HG02970 (cell line): ENCODE data around the gene ZFTA.
A peak's percentile ranks its signal among the peaks of the same experiment; 100 is the strongest.
"Not testable (repeated sequence)": the region's sequence is repeated elsewhere in the genome, so short reads cannot be mapped to it uniquely, and the experiment has no call there.

Experiments used
- ATAC-seq: cut with Tn5 transposase; IDR thresholded peaks from one replicate; pipeline ENCODE4 v1.9.1; 2021; ENCODE audit warnings: mild to moderate bottlenecking, moderate library complexity, moderate number of reproducible peaks; ENCODE audit not compliant: unreplicated experiment, low FRiP score

ZFTA gene

DNA sequence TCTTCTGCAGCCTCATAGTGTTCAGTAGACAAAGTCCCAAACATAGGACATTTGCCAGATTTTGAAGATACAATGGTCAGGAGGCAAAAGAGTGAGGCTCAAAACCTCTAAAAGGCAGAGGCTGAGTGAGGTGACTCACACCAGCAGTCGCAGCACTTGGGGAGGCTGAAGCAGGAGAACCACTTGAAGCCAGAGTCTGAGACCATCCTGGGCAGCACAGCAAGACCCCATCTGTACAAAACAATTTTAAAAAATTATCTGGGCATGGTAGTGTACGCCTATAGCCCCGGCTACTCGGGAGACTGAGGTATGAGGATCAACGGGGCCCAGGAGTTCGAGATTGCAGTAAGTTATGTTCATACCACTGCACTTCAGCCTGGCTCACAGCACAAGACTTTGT, 14.2 kb upstream of the ZFTA start:
- no peak for ATAC-seq

GRCh38 chr11:63779039-63779438, 10.5 kb upstream of the ZFTA start:
- no peak for ATAC-seq

DNA sequence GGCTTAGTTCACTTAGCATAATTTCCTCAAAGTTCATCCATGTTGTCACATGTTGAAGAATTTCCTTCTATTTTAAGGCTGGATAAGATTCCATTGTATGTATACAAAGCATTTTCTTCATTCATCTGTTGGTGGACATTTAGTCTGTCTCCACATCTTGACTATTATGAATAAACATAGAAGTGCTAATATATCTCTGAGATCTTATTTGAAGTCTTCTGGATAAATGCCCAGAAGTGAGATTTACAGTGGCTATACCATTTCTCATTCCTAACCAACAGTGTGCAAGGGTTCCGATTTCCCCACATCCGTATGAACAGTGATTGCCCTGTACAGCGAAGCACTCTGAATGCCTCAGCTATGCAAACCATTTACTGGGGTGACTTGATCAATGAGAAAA, 6.6 kb upstream of the ZFTA start:
- no peak for ATAC-seq

GRCh38 chr11:63771741-63772318, 3.3 kb upstream of the ZFTA start:
- ATAC-seq: not testable (repeated sequence)

DNA sequence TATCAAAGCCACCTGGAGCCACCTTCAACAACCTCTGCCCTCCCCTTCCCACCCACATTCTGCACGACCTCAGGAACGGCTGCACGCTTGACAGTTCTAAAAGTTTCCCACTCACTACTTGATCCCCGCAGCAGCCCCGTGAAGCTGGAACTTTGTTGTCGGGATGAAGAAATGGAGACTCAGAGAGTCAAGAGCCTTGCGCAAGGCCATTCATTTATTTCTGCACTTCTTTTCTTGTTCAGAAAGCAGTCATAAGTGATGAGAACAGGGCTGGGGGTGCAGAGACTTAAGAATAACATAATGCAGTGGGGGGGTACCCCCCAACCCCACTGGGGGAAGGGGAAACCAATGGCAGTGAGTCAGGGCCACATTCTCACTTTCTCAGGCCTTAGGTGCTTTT, 2.2 kb upstream of the ZFTA start:
- no peak for ATAC-seq

- no peak for ATAC-seq
Observed at GRCh38 chr11:63769714-63770455, 1.3 kb upstream of the ZFTA start.

GRCh38 chr11:63769042-63769713, 603 bp upstream of the ZFTA start:
- peak; percentile 26 for ATAC-seq

DNA sequence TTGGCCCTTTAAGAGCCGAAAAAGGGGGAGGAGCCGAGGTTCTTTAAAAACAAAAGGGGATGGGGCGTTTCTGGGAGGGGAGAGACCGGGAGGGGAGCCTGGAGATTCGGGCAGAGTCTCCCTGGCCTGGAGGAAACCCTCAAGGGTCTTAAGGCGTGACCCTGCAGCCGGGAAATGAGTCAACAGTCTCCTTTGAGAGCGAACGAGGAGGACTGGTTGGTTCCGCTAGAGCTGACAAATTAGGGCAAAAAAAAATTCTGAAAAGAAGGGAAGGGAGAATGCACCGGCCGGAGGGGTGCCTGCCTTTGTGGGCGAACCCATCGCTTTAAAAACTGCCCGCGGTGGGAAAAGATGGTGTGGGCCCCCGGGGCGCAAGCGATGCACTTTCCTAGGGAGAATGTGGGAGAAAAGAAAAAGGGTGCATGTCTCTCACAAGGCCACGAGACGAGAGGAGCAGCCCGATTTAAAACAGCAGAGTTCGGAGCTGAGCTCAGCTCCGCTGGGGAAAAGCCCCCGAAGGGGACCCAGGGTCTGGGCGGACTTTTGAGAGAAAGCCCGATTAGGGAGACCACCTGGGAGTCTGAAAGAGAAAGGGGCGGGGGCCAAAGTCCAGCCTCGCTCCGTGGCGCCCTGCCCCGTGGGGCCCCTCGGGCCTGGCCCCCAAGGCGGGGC, 874 bp downstream of the ZFTA start:
- peak; percentile 7 for ATAC-seq

- no peak for ATAC-seq
Observed at GRCh38 chr11:63767267-63767564, 1.4 kb downstream of the ZFTA start.

GRCh38 chr11:63766531-63767235, 1.9 kb downstream of the ZFTA start:
- ATAC-seq: no peak

- no peak for ATAC-seq
Observed at GRCh38 chr11:63765688-63766241, 2.8 kb downstream of the ZFTA start.

- ATAC-seq: no peak
Observed at GRCh38 chr11:63764679-63765647, 3.6 kb downstream of the ZFTA start.

- no peak for ATAC-seq
Observed at GRCh38 chr11:63764340-63764678, 4.3 kb downstream of the ZFTA start.

DNA sequence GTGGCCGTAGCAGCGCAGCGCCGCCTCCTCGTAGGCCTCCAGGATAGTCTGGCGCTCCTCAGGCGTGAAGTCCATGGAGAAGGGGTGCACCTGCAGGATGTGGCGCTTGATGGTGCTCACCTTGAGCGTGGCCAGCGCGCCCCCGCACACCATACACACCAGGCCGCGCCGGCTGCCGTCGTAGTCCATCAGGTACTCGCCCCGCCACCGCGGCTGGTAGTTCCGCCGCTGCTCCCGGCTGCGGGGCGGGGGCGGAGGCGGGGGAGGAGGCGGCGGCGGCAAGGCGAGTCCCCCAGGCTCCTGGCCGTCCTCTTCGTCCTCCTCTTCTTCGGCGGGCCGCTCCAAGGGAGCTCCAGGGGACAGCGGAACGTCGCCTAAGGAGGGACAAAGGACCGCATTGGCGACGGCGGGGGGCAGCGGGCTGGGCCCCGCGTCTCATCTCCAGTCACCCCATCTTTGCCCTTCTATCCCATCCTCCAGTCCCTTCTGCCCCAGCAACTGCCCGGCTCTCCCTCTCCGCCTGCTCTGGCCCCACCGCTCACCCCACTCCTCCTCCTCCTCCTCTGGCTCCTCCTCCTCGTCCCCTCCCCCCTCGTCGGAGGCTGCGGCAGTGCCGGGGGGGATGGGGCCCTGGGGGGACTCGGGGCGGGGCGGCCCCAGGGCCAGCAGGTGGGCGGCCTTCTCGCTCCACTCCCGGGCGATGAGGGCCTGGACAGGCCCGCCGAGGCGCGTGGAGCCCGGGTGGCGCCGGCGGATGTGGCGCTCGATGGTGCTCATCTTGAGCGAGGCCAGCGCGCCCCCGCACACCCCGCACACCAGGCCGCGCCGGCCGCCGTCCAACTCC, 4.9 kb downstream of the ZFTA start:
- ATAC-seq: no peak

- no peak for ATAC-seq
Observed at GRCh38 chr11:63762654-63763495, 5.7 kb downstream of the ZFTA start.

DNA sequence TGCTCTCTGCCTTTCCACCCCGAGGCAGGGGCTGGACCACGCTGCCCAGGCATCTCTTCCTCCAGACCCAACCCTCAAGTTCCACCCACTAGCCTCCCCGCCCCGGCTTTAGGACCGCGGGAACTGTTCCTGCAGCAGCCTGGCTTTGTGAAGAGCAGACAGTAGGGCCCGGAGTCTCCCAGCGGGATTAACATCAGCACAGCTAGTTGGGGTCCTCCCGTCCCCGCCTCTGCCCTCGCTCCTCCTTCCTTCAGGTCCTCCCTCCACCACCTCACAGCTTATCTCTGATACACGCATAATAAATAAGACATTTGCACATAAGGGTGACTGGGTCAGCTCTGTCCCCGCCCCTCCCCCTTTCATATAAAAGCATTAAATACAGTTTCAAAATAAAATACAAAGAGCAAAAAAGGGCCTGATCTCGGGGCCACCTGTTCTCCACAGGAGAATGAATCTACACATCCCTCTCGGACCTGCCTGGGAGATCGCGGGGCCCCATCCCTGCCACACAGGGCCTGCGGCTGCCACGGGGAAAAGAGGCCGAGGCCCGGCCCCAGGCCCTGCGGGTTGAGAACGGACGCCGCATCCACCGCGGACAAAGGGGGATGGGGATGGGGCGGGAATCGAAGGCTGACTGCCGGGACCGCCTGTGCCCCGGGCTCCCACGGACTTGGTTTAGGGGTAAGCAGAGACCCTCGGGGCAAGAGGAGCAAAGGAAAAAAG, 6.5 kb downstream of the ZFTA start:
- ATAC-seq: no peak

- ATAC-seq: no peak
Observed at GRCh38 chr11:63761188-63761587, 7.4 kb downstream of the ZFTA start.
